PC-3 (cell line): ENCODE measurements around the gene TMEM184B. TPM values are rescaled to one million over a fixed set of nuclear protein-coding genes. Genes with fewer than 3 reads are reported as not detected.

Experiments
- ATAC-seq: fragments of 200-7000 bp; cut with Tn5 transposase; 2 replicates; pipeline ENCODE4 v1.9.1; 2020; ENCODE audit warnings: mild to moderate bottlenecking, moderate library complexity
- BruUV-seq: library from RNA; stranded (reverse); fragments of 400-500 nt; replicated peaks from 2 replicates; lab custom pipeline; 2021; lab: Mats Ljungman, UMichigan
- CTCF ChIA-PET: fragments of 300-600 bp; sonication (Branson Sonifier 250); formaldehyde crosslinking; loops from one replicate; lab custom pipeline; 2022; ENCODE audit warnings: antibody characterized with exemption; lab: Charles Lee
- POLR2A ChIA-PET: fragments of 300-600 bp; sonication (Branson Sonifier 250); formaldehyde crosslinking; loops from one replicate; lab custom pipeline; 2022; ENCODE audit warnings: antibody characterized with exemption; ENCODE audit not compliant: unreplicated experiment; lab: Charles Lee
- DNase-seq: peaks from one replicate; pipeline ENCODE4 v3.0.0-alpha.2; 2015
- H2AFZ ChIP-seq: fragments of 300-600 bp; sonication (generic); 2 replicates; pipeline ENCODE4 v1.6.0; 2016; ENCODE audit warnings: antibody characterized with exemption, low read length
- H3F3A ChIP-seq: fragments of 300-600 bp; sonication (generic); one replicate; pipeline ENCODE4 v1.6.0; 2017; ENCODE audit warnings: antibody characterized with exemption, low read length, control low read depth, mild to moderate bottlenecking; ENCODE audit not compliant: unreplicated experiment
- H3K27ac ChIP-seq: fragments of 300-600 bp; sonication (generic); 2 replicates; pipeline ENCODE4 v1.5.1; 2016; ENCODE audit warnings: mild to moderate bottlenecking, low read length
- H3K27me3 ChIP-seq: fragments of 300-600 bp; sonication (generic); 2 replicates; pipeline ENCODE4 v1.6.1; 2016; ENCODE audit warnings: low read length, mixed read lengths
- H3K36me3 ChIP-seq: fragments of 300-600 bp; sonication (generic); 2 replicates; pipeline ENCODE4 v1.6.1; 2016; ENCODE audit warnings: low read depth, mixed run types, low read length, mixed read lengths
- H3K4me1 ChIP-seq: fragments of 300-600 bp; sonication (generic); 2 replicates; pipeline ENCODE4 v1.5.1; 2016; ENCODE audit warnings: low read length; ENCODE audit not compliant: insufficient read depth
- H3K4me2 ChIP-seq: fragments of 300-600 bp; sonication (generic); 2 replicates; pipeline ENCODE4 v1.6.0; 2016; ENCODE audit warnings: low read length
- H3K4me3 ChIP-seq: fragments of 300-600 bp; sonication (generic); 2 replicates; pipeline ENCODE4 v1.5.1; 2016; ENCODE audit warnings: mild to moderate bottlenecking, low read length, mixed read lengths
- H3K79me2 ChIP-seq: fragments of 300-600 bp; sonication (generic); 2 replicates; pipeline ENCODE4 v1.6.1; 2017; ENCODE audit warnings: low read length, mixed read lengths
- H3K9ac ChIP-seq: fragments of 300-600 bp; sonication (generic); 2 replicates; pipeline ENCODE4 v1.6.0; 2016; ENCODE audit warnings: mild to moderate bottlenecking, low read length
- H3K9me2 ChIP-seq: fragments of 300-600 bp; sonication (generic); replicated peaks from 2 replicates; pipeline ENCODE4 v1.6.1; 2016; ENCODE audit warnings: mixed run types, low read length, mixed read lengths
- H3K9me3 ChIP-seq: fragments of 300-600 bp; sonication (generic); 2 replicates; pipeline ENCODE4 v1.6.1; 2016; ENCODE audit warnings: low read length, mixed read lengths
- H4K20me1 ChIP-seq: fragments of 300-600 bp; sonication (generic); 2 replicates; pipeline ENCODE4 v1.6.1; 2016; ENCODE audit warnings: low read length, mixed read lengths
- EZH2 ChIP-seq: fragments of 300-600 bp; sonication (generic); IDR thresholded peaks from one replicate; pipeline ENCODE4 v1.6.1; 2017; ENCODE audit warnings: antibody characterized with exemption, mild to moderate bottlenecking, low read length; ENCODE audit not compliant: unreplicated experiment
- EZH2phosphoT487 ChIP-seq: fragments of 300-600 bp; sonication (generic); IDR thresholded peaks from 2 replicates; pipeline ENCODE4 v1.6.1; 2018; ENCODE audit warnings: mild to moderate bottlenecking, antibody characterized with exemption, low read length, borderline replicate concordance
- intact Hi-C: fragments of 100-400 bp; cut with micrococcal nuclease; formaldehyde crosslinking; loops from 2 replicates; pipeline ENCODE4 v1.9.0; 2023
- total RNA-seq: library from RNA; depleted of rRNA; stranded (reverse); fragments of >200 nt; gene quantifications from 2 replicates; pipeline ENCODE4 v1.2.3, GENCODE V29; 2014
- TF ChIP-seq, protein P1 (sequence below): fragments of 300-600 bp; sonication (generic); conservative IDR thresholded peaks from 2 replicates; pipeline ENCODE4 v1.5.1; 2017; ENCODE audit warnings: antibody characterized with exemption, low read depth, mild to moderate bottlenecking, low read length

Gene TMEM184B
- total RNA-seq, 1 experiment from 2014 or later, result 37.5 TPM

DNA sequence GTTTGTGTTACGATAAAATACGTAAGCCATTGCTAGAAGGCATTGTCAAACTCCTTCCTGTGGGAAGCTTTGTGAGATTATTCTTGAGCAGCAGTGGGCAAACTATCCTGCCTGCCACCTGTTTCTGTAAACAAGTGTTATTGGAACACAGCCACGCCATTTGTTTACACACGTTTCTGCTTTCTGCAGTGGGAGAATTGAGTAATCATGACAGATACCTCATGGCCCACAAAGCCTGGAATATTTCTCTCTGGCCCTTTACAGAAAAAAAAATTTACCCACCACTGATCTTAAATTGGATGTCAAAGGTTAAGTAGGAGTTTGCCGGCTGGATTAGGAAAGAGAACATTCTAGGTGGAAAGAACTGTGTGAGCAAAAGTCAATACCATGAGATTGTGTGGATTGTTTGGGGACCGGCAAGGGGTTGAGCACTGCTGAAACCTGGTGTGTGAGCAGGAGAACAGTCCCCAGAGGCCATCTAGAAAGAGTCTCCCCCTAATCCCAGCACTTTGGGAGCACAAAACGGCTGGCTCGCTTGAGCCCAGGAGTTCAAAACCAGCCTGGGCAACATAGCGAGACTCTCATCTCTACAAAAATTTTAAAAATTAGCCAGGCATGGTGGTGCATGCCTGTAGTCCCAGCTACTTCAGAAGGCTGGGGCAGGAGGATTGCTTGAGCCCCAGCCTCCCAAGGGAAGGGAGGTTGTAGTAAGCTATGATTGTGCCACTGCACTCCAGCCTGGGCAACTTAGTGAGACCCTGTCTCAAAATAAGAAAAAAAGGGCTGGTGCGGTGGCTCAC lies 85.2 kb downstream of the TMEM184B start:
- Histone ChIP-seq H3K9ac (no peak overlapping the region), H3K36me3 (no peaks in the 10 kb centered on the region), H3K9me3 (no peaks in the 10 kb centered on the region), H4K20me1 (no peaks in the 10 kb centered on the region), H3K27me3 (no peaks in the 10 kb centered on the region), H3K79me2 (no peaks in the 10 kb centered on the region), H3K9me2 (no peaks in the 10 kb centered on the region), H3K4me1 (peaks cover 5% of the 10 kb centered on the region; the same call in 1 of the 2 replicates), H3F3A (no peaks in the 10 kb centered on the region), H2AFZ (no peak overlapping the region), H3K4me3 (no peak overlapping the region), H3K4me2 (peak overlapping the region; percentile 14), H3K27ac (no peak overlapping the region)
- BruUV-seq, result no TSS peak
- ChIA-PET CTCF (no interaction called here), POLR2A (no interaction called here)
- TF ChIP-seq, protein P1, sequence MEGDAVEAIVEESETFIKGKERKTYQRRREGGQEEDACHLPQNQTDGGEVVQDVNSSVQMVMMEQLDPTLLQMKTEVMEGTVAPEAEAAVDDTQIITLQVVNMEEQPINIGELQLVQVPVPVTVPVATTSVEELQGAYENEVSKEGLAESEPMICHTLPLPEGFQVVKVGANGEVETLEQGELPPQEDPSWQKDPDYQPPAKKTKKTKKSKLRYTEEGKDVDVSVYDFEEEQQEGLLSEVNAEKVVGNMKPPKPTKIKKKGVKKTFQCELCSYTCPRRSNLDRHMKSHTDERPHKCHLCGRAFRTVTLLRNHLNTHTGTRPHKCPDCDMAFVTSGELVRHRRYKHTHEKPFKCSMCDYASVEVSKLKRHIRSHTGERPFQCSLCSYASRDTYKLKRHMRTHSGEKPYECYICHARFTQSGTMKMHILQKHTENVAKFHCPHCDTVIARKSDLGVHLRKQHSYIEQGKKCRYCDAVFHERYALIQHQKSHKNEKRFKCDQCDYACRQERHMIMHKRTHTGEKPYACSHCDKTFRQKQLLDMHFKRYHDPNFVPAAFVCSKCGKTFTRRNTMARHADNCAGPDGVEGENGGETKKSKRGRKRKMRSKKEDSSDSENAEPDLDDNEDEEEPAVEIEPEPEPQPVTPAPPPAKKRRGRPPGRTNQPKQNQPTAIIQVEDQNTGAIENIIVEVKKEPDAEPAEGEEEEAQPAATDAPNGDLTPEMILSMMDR, result no peak
- TF ChIP-seq EZH2phosphoT487, result no peak
- TF ChIP-seq EZH2, result no peak
- intact Hi-C loops, result no loop called here
- DNase-seq (peak; percentile 78), ATAC-seq (peak; percentile 62)

DNA sequence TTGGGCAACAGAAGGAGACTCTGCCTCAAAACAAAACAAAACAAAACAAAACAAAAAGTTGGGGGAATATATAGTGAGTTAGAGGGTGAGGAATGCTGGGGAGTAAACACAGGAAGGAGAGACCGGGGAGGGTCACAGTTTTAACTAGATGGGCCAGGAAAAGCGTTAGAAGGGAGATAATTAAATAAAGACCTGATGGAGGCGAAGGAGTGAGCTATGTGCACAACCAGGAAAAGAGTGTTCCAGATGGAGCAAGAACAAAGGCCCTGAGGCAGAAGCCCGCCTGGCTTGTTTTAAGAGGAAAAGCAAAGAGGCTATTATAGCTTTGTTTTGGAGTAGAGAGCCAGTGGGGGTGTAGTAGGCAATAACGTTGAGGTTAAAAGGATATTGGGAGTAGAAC lies 86.4 kb downstream of the TMEM184B start:
- no peaks in the 10 kb centered on the region for H3K9me3 ChIP-seq
- TF ChIP-seq EZH2phosphoT487 (no peak), EZH2 (no peak)
- TF ChIP-seq, protein P1, result no peak
- H3K36me3 ChIP-seq, result no peaks in the 10 kb centered on the region
- no peak overlapping the region for H3K9ac ChIP-seq
- no peaks in the 10 kb centered on the region for H3K27me3 ChIP-seq
- H3F3A ChIP-seq, result no peaks in the 10 kb centered on the region
- H4K20me1 ChIP-seq, result no peaks in the 10 kb centered on the region
- ChIA-PET POLR2A (no interaction called here), CTCF (no interaction called here)
- H2AFZ ChIP-seq, result no peak overlapping the region
- no peak overlapping the region for H3K4me2 ChIP-seq
- no peaks in the 10 kb centered on the region for H3K79me2 ChIP-seq
- DNase-seq (no peak), ATAC-seq (no peak)
- intact Hi-C loops, result no loop called here
- H3K9me2 ChIP-seq, result no peaks in the 10 kb centered on the region
- no peak overlapping the region for H3K4me3 ChIP-seq
- peaks cover 9% of the 10 kb centered on the region for H3K4me1 ChIP-seq
- H3K27ac ChIP-seq, result no peak overlapping the region
- BruUV-seq, result no TSS peak

DNA sequence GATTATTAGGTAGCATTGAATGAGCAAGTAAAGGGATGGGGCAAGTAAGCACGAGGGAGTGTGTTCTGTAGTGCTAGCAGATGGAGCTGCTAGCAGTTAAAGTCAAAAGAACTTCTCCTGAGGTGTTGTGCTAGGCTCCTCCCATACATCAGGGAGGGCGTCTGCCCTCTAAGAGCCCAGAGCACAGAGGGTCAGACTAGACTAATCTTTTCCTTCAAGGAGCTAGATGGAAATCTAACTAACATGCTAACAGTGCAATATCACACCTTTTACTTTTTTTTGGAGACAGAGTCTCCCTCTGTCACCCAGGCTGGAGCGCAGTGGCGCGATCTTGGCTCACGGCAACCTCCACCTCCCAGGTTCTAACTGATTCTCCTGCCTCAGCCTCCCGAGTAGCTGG lies 88.0 kb downstream of the TMEM184B start:
- POLR2A ChIA-PET, result no interaction called here
- Histone ChIP-seq H3K4me2 (no peak overlapping the region), H3K79me2 (no peaks in the 10 kb centered on the region), H3K27ac (no peak overlapping the region), H3K4me3 (no peak overlapping the region), H3K4me1 (peaks cover 26% of the 10 kb centered on the region), H3K9ac (no peak overlapping the region), H3F3A (peaks cover 7% of the 10 kb centered on the region), H4K20me1 (no peaks in the 10 kb centered on the region), H3K36me3 (no peaks in the 10 kb centered on the region), H2AFZ (no peak overlapping the region), H3K27me3 (no peaks in the 10 kb centered on the region), H3K9me3 (no peaks in the 10 kb centered on the region), H3K9me2 (no peaks in the 10 kb centered on the region)
- ATAC-seq (no peak), DNase-seq (no peak)
- intact Hi-C loops, result no loop called here
- CTCF ChIA-PET, result no interaction called here
- TF ChIP-seq EZH2 (no peak), EZH2phosphoT487 (no peak)
- TF ChIP-seq, protein P1, result no peak
- BruUV-seq, result no TSS peak
